Activated CD8-positive, alpha-beta memory T cell treated with anti-CD3 and anti-CD28 coated beads, Interleukin-2, amount 50 U/mL, for 1 hour (primary cell): ENCODE measurements around the gene SLC13A2.
"Not testable (repeated sequence)": the region's sequence is repeated elsewhere in the genome, so short reads cannot be mapped to it uniquely, and the experiment has no call there.

Source experiments
- DNase-seq: peaks from one replicate; pipeline ENCODE4 v3.0.0-alpha.2; 2020; ENCODE audit errors: extremely low read depth

The SLC13A2 gene

GRCh38 chr17:28473542-28473941 is at the start of gene SLC13A2:
Gene SLC13A2 (plus strand): TSS chr17:28473644. CDS start chr17:28473713, 69 bp downstream.
- DNase-seq: no peak

GRCh38 chr17:28425206-28425605 is 48.2 kb upstream of the SLC13A2 start:
- DNase-seq: no peak

GRCh38 chr17:28426081-28426519 is 47.3 kb upstream of the SLC13A2 start:
- DNase-seq: no peak

GRCh38 chr17:28427371-28427770 is 46.1 kb upstream of the SLC13A2 start:
- DNase-seq: no peak

- not testable (repeated sequence) for DNase-seq
Measured at GRCh38 chr17:28427982-28428381, 45.5 kb upstream of the SLC13A2 start.

- no peak for DNase-seq
Measured at GRCh38 chr17:28433721-28434120, 39.7 kb upstream of the SLC13A2 start.

GRCh38 chr17:28434326-28434725 is 39.1 kb upstream of the SLC13A2 start:
- DNase-seq: not testable (repeated sequence)

GRCh38 chr17:28443901-28444638 is 29.4 kb upstream of the SLC13A2 start:
- DNase-seq: no peak

- no peak for DNase-seq
Measured at GRCh38 chr17:28446716-28447395, 26.6 kb upstream of the SLC13A2 start.

- DNase-seq: no peak
Measured at GRCh38 chr17:28447396-28447760, 26.1 kb upstream of the SLC13A2 start.

GRCh38 chr17:28449859-28450258 is 23.6 kb upstream of the SLC13A2 start:
- no peak for DNase-seq

GRCh38 chr17:28457890-28458289 is 15.6 kb upstream of the SLC13A2 start:
- DNase-seq: no peak

GRCh38 chr17:28458881-28459280 is 14.6 kb upstream of the SLC13A2 start:
- not testable (repeated sequence) for DNase-seq

- no peak for DNase-seq
Measured at GRCh38 chr17:28460901-28461300, 12.5 kb upstream of the SLC13A2 start.

GRCh38 chr17:28466001-28466400 is 7.4 kb upstream of the SLC13A2 start:
- DNase-seq: no peak

GRCh38 chr17:28466521-28467048 is 6.9 kb upstream of the SLC13A2 start:
- no peak for DNase-seq

GRCh38 chr17:28467456-28468025 is 5.9 kb upstream of the SLC13A2 start:
- no peak for DNase-seq

GRCh38 chr17:28468033-28468735 is 5.3 kb upstream of the SLC13A2 start:
- not testable (repeated sequence) for DNase-seq

- DNase-seq: no peak
Measured at GRCh38 chr17:28468781-28469180, 4.7 kb upstream of the SLC13A2 start.

- DNase-seq: no peak
Measured at GRCh38 chr17:28469376-28469775, 4.1 kb upstream of the SLC13A2 start.

- no peak for DNase-seq
Measured at GRCh38 chr17:28470266-28470913, 3.1 kb upstream of the SLC13A2 start.
